ENCODE results near the gene AK2.

DNA sequence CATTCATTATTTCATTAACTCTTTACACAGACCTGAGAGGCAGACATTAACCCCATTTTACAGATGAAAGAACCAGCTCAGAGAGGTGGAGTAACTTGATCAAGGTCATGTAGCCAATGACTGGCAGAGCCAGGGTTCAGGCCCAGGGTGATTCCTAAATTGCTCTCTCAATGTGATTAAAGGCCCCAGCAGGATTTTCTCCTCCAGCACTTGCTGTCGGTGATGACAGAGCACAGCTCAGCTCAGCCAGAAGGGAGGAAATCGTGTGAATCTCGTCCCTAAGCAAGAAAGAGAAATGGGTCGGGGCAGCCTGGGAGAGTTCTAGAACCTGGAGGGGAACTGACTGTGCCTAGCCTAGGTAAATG is 52.6 kb downstream of the AK2 start:
- TF ChIP-seq, protein P1, sequence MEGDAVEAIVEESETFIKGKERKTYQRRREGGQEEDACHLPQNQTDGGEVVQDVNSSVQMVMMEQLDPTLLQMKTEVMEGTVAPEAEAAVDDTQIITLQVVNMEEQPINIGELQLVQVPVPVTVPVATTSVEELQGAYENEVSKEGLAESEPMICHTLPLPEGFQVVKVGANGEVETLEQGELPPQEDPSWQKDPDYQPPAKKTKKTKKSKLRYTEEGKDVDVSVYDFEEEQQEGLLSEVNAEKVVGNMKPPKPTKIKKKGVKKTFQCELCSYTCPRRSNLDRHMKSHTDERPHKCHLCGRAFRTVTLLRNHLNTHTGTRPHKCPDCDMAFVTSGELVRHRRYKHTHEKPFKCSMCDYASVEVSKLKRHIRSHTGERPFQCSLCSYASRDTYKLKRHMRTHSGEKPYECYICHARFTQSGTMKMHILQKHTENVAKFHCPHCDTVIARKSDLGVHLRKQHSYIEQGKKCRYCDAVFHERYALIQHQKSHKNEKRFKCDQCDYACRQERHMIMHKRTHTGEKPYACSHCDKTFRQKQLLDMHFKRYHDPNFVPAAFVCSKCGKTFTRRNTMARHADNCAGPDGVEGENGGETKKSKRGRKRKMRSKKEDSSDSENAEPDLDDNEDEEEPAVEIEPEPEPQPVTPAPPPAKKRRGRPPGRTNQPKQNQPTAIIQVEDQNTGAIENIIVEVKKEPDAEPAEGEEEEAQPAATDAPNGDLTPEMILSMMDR (conservative IDR thresholded peaks at IDR 0.05 in 1 of 2, IDR thresholded peaks at IDR 0.05 in 1 of 2; ENCODE audit: extremely low read depth in 1 of 2, insufficient read depth in 1 of 2, low read depth in 1 of 2, low read length in 2 of 2): no peak
- no peak for TF ChIP-seq EZH2 (IDR thresholded peaks at IDR 0.05; ENCODE audit: borderline replicate concordance, low read length)
